ENCODE data around the gene WNT3. TPM values are rescaled to one million over a fixed set of nuclear protein-coding genes. Genes with fewer than 3 reads are reported as not detected.

Gene WNT3
- total RNA-seq: 1 to 10 TPM in 1 of 2 donors, under 1 TPM in 1; 0.64 to 1.0 TPM

- H3K4me1 ChIP-seq: peaks cover 6% of the 10 kb centered on the region
- H3K9ac ChIP-seq (ENCODE audit: low read depth in 2 of 2, low read length in 2 of 2): no peak within 1 kb of the TSS
- H3K9me3 ChIP-seq: no peaks in the 10 kb centered on the region
- H3K36me3 ChIP-seq: no peaks in the 10 kb centered on the region
- intact Hi-C loops (cut with DNase I): no loop called here
- no peak for DNase-seq
- no peak for TF ChIP-seq CTCF (IDR thresholded peaks at IDR 0.05)
- H3K4me3 ChIP-seq: peak within 1 kb of the TSS; percentile 19
- H3K27ac ChIP-seq: no peak within 1 kb of the TSS
- peaks cover 60% of the 10 kb centered on the region for H3K27me3 ChIP-seq
These were observed at the start of gene WNT3 for GRCh38 chr17:46818316-46818928. WNT3 (minus strand) TSS chr17:46818692; CDS start chr17:46818597, 95 bp downstream.

- no peak overlapping the region for H3K9ac ChIP-seq (ENCODE audit: low read depth in 2 of 2, low read length in 2 of 2)
- no peak overlapping the region for H3K27ac ChIP-seq
- H3K4me1 ChIP-seq: no peaks in the 10 kb centered on the region
- no peak overlapping the region for H3K4me3 ChIP-seq
- DNase-seq: no peak
- TF ChIP-seq CTCF (IDR thresholded peaks at IDR 0.05): no peak
- intact Hi-C loops (cut with DNase I): no loop called here
- H3K9me3 ChIP-seq: no peaks in the 10 kb centered on the region
- H3K36me3 ChIP-seq: no peaks in the 10 kb centered on the region
- H3K27me3 ChIP-seq: no peaks in the 10 kb centered on the region
These were observed 48.3 kb upstream of the WNT3 start for GRCh38 chr17:46866747-46867146.

- Histone ChIP-seq H3K4me3 (no peak overlapping the region), H3K4me1 (no peaks in the 10 kb centered on the region), H3K27ac (no peak overlapping the region), H3K27me3 (no peaks in the 10 kb centered on the region), H3K9ac (ENCODE audit: low read depth in 2 of 2, low read length in 2 of 2) (no peak overlapping the region), H3K36me3 (no peaks in the 10 kb centered on the region), H3K9me3 (no peaks in the 10 kb centered on the region)
- DNase-seq: no peak
- intact Hi-C loops (cut with DNase I): no loop called here
- no peak for TF ChIP-seq CTCF (IDR thresholded peaks at IDR 0.05)
These were observed 47.8 kb upstream of the WNT3 start for GRCh38 chr17:46866325-46866724.

GRCh38 chr17:46865100-46865499, 46.6 kb upstream of the WNT3 start:
- Histone ChIP-seq H3K4me1 (no peaks in the 10 kb centered on the region), H3K9me3 (no peaks in the 10 kb centered on the region), H3K4me3 (no peak overlapping the region), H3K36me3 (no peaks in the 10 kb centered on the region), H3K9ac (ENCODE audit: low read depth in 2 of 2, low read length in 2 of 2) (no peak overlapping the region), H3K27ac (no peak overlapping the region), H3K27me3 (no peaks in the 10 kb centered on the region)
- no peak for DNase-seq
- TF ChIP-seq CTCF (IDR thresholded peaks at IDR 0.05): no peak
- intact Hi-C loops (cut with DNase I): no loop called here

- no peaks in the 10 kb centered on the region for H3K9me3 ChIP-seq
- no peak overlapping the region for H3K9ac ChIP-seq (ENCODE audit: low read depth in 2 of 2, low read length in 2 of 2)
- H3K27ac ChIP-seq: no peak overlapping the region
- intact Hi-C loops (cut with DNase I): no loop called here
- H3K4me3 ChIP-seq: no peak overlapping the region
- H3K4me1 ChIP-seq: no peaks in the 10 kb centered on the region
- H3K27me3 ChIP-seq: no peaks in the 10 kb centered on the region
- TF ChIP-seq CTCF (IDR thresholded peaks at IDR 0.05): no peak
- no peak for DNase-seq
- H3K36me3 ChIP-seq: no peaks in the 10 kb centered on the region
These were observed 45.1 kb upstream of the WNT3 start for GRCh38 chr17:46863383-46864121.

Measured in colonic mucosa (tissue), 4 donors.